ENCODE data around the gene SMAD6.

The SMAD6 gene

GRCh38 chr15:66758844-66759243 is 56.8 kb downstream of the SMAD6 start:
- H3K36me3 ChIP-seq = peaks cover 39% of the 10 kb centered on the region
- H3K27me3 ChIP-seq = no peaks in the 10 kb centered on the region
- peaks cover 8% of the 10 kb centered on the region; the same call in 1 of the 2 replicates for H3K9me3 ChIP-seq
- no peak for DNase-seq
- no peak for TF ChIP-seq CTCF (IDR thresholded peaks at IDR 0.05; ENCODE audit: low read depth, low read length)
- no peak overlapping the region for H3K4me3 ChIP-seq (ENCODE audit: low read depth, low read length)
- H3K4me1 ChIP-seq = peaks cover 20% of the 10 kb centered on the region

- Histone ChIP-seq H3K27me3 (no peaks in the 10 kb centered on the region), H3K4me3 (ENCODE audit: low read depth, low read length) (no peak overlapping the region), H3K36me3 (peaks cover 30% of the 10 kb centered on the region), H3K9me3 (peaks cover 3% of the 10 kb centered on the region; the same call in 1 of the 2 replicates), H3K4me1 (peaks cover 29% of the 10 kb centered on the region)
- DNase-seq = no peak
- TF ChIP-seq CTCF (IDR thresholded peaks at IDR 0.05; ENCODE audit: low read depth, low read length) = no peak
Measured at GRCh38 chr15:66760097-66760967, 58.3 kb downstream of the SMAD6 start.

GRCh38 chr15:66760968-66761725 is 59.1 kb downstream of the SMAD6 start:
- Histone ChIP-seq H3K27me3 (no peaks in the 10 kb centered on the region), H3K4me3 (ENCODE audit: low read depth, low read length) (no peak overlapping the region), H3K36me3 (peaks cover 27% of the 10 kb centered on the region), H3K9me3 (no peaks in the 10 kb centered on the region), H3K4me1 (peaks cover 37% of the 10 kb centered on the region)
- TF ChIP-seq CTCF (IDR thresholded peaks at IDR 0.05; ENCODE audit: low read depth, low read length) = no peak
- no peak for DNase-seq

- DNase-seq = no peak
- TF ChIP-seq CTCF (IDR thresholded peaks at IDR 0.05; ENCODE audit: low read depth, low read length) = no peak
- peaks cover 44% of the 10 kb centered on the region for H3K4me1 ChIP-seq
Measured at GRCh38 chr15:66761726-66762595, 59.9 kb downstream of the SMAD6 start.

GRCh38 chr15:66763186-66764071 is 61.4 kb downstream of the SMAD6 start:
- no peak for TF ChIP-seq CTCF (IDR thresholded peaks at IDR 0.05; ENCODE audit: low read depth, low read length)
- Histone ChIP-seq H3K36me3 (peaks cover 12% of the 10 kb centered on the region), H3K4me3 (ENCODE audit: low read depth, low read length) (peak overlapping the region; percentile 13), H3K9me3 (no peaks in the 10 kb centered on the region), H3K4me1 (peaks cover 44% of the 10 kb centered on the region), H3K27me3 (no peaks in the 10 kb centered on the region)
- peak; percentile 77 for DNase-seq

More at GRCh38 chr15:66761726-66762595, 59.9 kb downstream of the SMAD6 start:
- Histone ChIP-seq H3K4me3 (ENCODE audit: low read depth, low read length) (no peak overlapping the region), H3K9me3 (no peaks in the 10 kb centered on the region), H3K27me3 (no peaks in the 10 kb centered on the region), H3K36me3 (peaks cover 20% of the 10 kb centered on the region)

All from BE2C (cell line).